Measurements from ENCODE around the gene WDR35. TPM values are rescaled to one million over a fixed set of nuclear protein-coding genes. Genes with fewer than 3 reads are reported as not detected.

WDR35 gene
- total and polyA plus RNA-seq, 2 of the 4 experiments (the other 2 are of a cell fraction), result 3.4 to 8.1 TPM

- ATAC-seq (ENCODE audit: low read depth) (no peak), DNase-seq (no peak)
- H4K20me1 ChIP-seq (ENCODE audit: insufficient read depth, low read length), result no peaks in the 10 kb centered on the region
- dilution Hi-C loops (cut with HindIII; ENCODE audit: low sequenced_read_pairs, unreplicated experiment), result no loop called here
- no peaks in the 10 kb centered on the region; the same call in 1 of the 2 replicates for H3K9me1 ChIP-seq (ENCODE audit: insufficient read depth, low read length)
- no peak overlapping the region for H2AK9ac ChIP-seq (replicated peaks; ENCODE audit: low read depth, low read length, poor library complexity)
- H2BK120ac ChIP-seq (ENCODE audit: low read depth, low read length), result no peak overlapping the region
- BruUV-seq (replicated peaks), result no TSS peak
- WGBS, 2 experiments (ENCODE audit: extremely low coverage in 2 of 2, insufficient read length in 1 of 2), result no CpG with 5 or more reads among the region's 2 CpGs
- no peaks in the 10 kb centered on the region for H3K79me1 ChIP-seq (ENCODE audit: low read depth in 1 of 2, low read length in 2 of 2)
- no peak overlapping the region for H3K27ac ChIP-seq (ENCODE audit: insufficient read depth, low read length)
- no peak overlapping the region for H2BK5ac ChIP-seq (ENCODE audit: low read depth, low read length, poor library complexity, severe bottlenecking)
- no peak for TF ChIP-seq MXI1 (IDR thresholded peaks at IDR 0.05; ENCODE audit: borderline replicate concordance, low read depth, low read length)
- TF ChIP-seq RAD21 (IDR thresholded peaks at IDR 0.05; ENCODE audit: low read length), result no peak
- no peak for TF ChIP-seq RFX5 (IDR thresholded peaks at IDR 0.05; ENCODE audit: low read depth, low read length)
- TF ChIP-seq CHD1 (IDR thresholded peaks at IDR 0.05; ENCODE audit: low read depth, low read length), result no peak
- no peak for TF ChIP-seq FOS (IDR thresholded peaks at IDR 0.05; ENCODE audit: low read depth, low read length)
- TF ChIP-seq NFE2L2 (IDR thresholded peaks at IDR 0.05; ENCODE audit: low read depth, low read length), result no peak
- no peak for TF ChIP-seq RCOR1 (IDR thresholded peaks at IDR 0.05; ENCODE audit: insufficient replicate concordance, low read length)
- no peak for TF ChIP-seq ELK1 (IDR thresholded peaks at IDR 0.05; ENCODE audit: borderline replicate concordance, low read depth, low read length)
- no peak for TF ChIP-seq POLR2A (IDR thresholded peaks at IDR 0.05; ENCODE audit: low read depth, low read length)
- TF ChIP-seq CEBPB (IDR thresholded peaks at IDR 0.05; ENCODE audit: low read depth, low read length), result no peak
- TF ChIP-seq BHLHE40 (IDR thresholded peaks at IDR 0.05; ENCODE audit: low read depth, low read length), result no peak
- TF ChIP-seq, protein P1, sequence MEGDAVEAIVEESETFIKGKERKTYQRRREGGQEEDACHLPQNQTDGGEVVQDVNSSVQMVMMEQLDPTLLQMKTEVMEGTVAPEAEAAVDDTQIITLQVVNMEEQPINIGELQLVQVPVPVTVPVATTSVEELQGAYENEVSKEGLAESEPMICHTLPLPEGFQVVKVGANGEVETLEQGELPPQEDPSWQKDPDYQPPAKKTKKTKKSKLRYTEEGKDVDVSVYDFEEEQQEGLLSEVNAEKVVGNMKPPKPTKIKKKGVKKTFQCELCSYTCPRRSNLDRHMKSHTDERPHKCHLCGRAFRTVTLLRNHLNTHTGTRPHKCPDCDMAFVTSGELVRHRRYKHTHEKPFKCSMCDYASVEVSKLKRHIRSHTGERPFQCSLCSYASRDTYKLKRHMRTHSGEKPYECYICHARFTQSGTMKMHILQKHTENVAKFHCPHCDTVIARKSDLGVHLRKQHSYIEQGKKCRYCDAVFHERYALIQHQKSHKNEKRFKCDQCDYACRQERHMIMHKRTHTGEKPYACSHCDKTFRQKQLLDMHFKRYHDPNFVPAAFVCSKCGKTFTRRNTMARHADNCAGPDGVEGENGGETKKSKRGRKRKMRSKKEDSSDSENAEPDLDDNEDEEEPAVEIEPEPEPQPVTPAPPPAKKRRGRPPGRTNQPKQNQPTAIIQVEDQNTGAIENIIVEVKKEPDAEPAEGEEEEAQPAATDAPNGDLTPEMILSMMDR (conservative IDR thresholded peaks at IDR 0.05; ENCODE audit: low read depth, low read length), result no peak
- TF ChIP-seq MAZ (IDR thresholded peaks at IDR 0.05; ENCODE audit: borderline replicate concordance, low read depth, low read length), result no peak
- no peak for TF ChIP-seq MAFK (IDR thresholded peaks at IDR 0.05; ENCODE audit: low read depth, low read length)
- no peak for TF ChIP-seq USF2 (IDR thresholded peaks at IDR 0.05; ENCODE audit: low read depth, low read length)
- TF ChIP-seq SMC3 (IDR thresholded peaks at IDR 0.05; ENCODE audit: low read depth, low read length), result no peak
- intact Hi-C loops (cut with micrococcal nuclease), result no loop called here
- no peak overlapping the region for H3K9ac ChIP-seq (ENCODE audit: low read depth, low read length)
- no peak overlapping the region for H3K4ac ChIP-seq (ENCODE audit: low read depth, low read length)
- ChIA-PET CTCF (interaction anchor here (1.8 kb wide), 1 partner anchor 14 kb away, joined by 7 read pairs; no protein-coding TSS in a partner anchor), POLR2A (ENCODE audit: unreplicated experiment) (no interaction called here)
- in situ Hi-C loops (cut with MboI; ENCODE audit: low sequenced_read_pairs), result no loop called here
- H4K91ac ChIP-seq (ENCODE audit: insufficient read depth, low read depth, low read length), result no peak overlapping the region
- H3K9me3 ChIP-seq (ENCODE audit: control insufficient read depth, insufficient read depth, low read length), result no peaks in the 10 kb centered on the region
- H3K23ac ChIP-seq (ENCODE audit: low read depth, low read length), result no peak overlapping the region
- no peak overlapping the region for H3K4me2 ChIP-seq (ENCODE audit: low read depth, low read length)
- H4K5ac ChIP-seq (ENCODE audit: low read depth, low read length), result no peak overlapping the region
- H3K56ac ChIP-seq (ENCODE audit: extremely low read depth, insufficient read depth, low read length), result no peak overlapping the region
- H3K14ac ChIP-seq (replicated peaks; ENCODE audit: low read depth, low read length), result no peak overlapping the region
- H3K4me1 ChIP-seq (ENCODE audit: control insufficient read depth, insufficient read depth, low read length), result no peaks in the 10 kb centered on the region
- no peak overlapping the region for H2AK5ac ChIP-seq (ENCODE audit: low read depth, low read length)
- no peak overlapping the region for H3K4me3 ChIP-seq (ENCODE audit: insufficient read depth, low read depth, low read length)
- H3K18ac ChIP-seq (ENCODE audit: low read depth, low read length), result no peak overlapping the region
- H3K27me3 ChIP-seq (ENCODE audit: control insufficient read depth, insufficient read depth, low read length), result no peaks in the 10 kb centered on the region
- H3K36me3 ChIP-seq (ENCODE audit: control insufficient read depth, insufficient read depth, low read length), result no peaks in the 10 kb centered on the region; the same call in 1 of the 2 replicates
- no peak overlapping the region for H2AFZ ChIP-seq (replicated peaks; ENCODE audit: low read length, poor library complexity)
- no peak overlapping the region for H4K8ac ChIP-seq (ENCODE audit: low read depth in 2 of 2, low read length in 2 of 2)
- H2BK15ac ChIP-seq (ENCODE audit: low read depth, low read length), result no peak overlapping the region
- no peak overlapping the region for H2BK20ac ChIP-seq (ENCODE audit: low read depth, low read length)
These were observed 11.5 kb upstream of the WDR35 start for GRCh38 chr2:20001361-20001863.
